ENCODE data around the gene STK32B. TPM values are rescaled to one million over a fixed set of nuclear protein-coding genes. Genes with fewer than 3 reads are reported as not detected.

Gene STK32B
- total RNA-seq, 2 experiments from 2014 or later = not detected

- Mint-ChIP-seq H3K4me1 (ENCODE audit: low read depth) (no peaks in the 10 kb centered on the region), H3K27me3 (peaks cover 7% of the 10 kb centered on the region), H3K27ac (no peak overlapping the region), H3K4me3 (no peak overlapping the region), H3K9me3 (no peaks in the 10 kb centered on the region), H3K36me3 (ENCODE audit: low read depth) (no peaks in the 10 kb centered on the region)
- ChIA-PET POLR2A (no interaction called here), CTCF (no interaction called here)
- ATAC-seq = no peak
- TF ChIP-seq, protein P1, sequence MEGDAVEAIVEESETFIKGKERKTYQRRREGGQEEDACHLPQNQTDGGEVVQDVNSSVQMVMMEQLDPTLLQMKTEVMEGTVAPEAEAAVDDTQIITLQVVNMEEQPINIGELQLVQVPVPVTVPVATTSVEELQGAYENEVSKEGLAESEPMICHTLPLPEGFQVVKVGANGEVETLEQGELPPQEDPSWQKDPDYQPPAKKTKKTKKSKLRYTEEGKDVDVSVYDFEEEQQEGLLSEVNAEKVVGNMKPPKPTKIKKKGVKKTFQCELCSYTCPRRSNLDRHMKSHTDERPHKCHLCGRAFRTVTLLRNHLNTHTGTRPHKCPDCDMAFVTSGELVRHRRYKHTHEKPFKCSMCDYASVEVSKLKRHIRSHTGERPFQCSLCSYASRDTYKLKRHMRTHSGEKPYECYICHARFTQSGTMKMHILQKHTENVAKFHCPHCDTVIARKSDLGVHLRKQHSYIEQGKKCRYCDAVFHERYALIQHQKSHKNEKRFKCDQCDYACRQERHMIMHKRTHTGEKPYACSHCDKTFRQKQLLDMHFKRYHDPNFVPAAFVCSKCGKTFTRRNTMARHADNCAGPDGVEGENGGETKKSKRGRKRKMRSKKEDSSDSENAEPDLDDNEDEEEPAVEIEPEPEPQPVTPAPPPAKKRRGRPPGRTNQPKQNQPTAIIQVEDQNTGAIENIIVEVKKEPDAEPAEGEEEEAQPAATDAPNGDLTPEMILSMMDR (IDR thresholded peaks at IDR 0.05) = no peak
- intact Hi-C loops (cut with micrococcal nuclease) = no loop called here
- no peak for DNase-seq
Measured at GRCh38 chr4:5110901-5111300, 59.6 kb downstream of the STK32B start.

GRCh38 chr4:5112333-5113095 is 61.2 kb downstream of the STK32B start:
- H3K27ac Mint-ChIP-seq = no peak overlapping the region
- H3K4me3 Mint-ChIP-seq = no peak overlapping the region
- TF ChIP-seq, protein P1 (IDR thresholded peaks at IDR 0.05) = no peak
- no peaks in the 10 kb centered on the region for H3K4me1 Mint-ChIP-seq (ENCODE audit: low read depth)
- DNase-seq (no peak), ATAC-seq (no peak)
- intact Hi-C loops (cut with micrococcal nuclease) = no loop called here
- H3K27me3 Mint-ChIP-seq = peaks cover 4% of the 10 kb centered on the region
- CTCF ChIA-PET = no interaction called here
- H3K36me3 Mint-ChIP-seq (ENCODE audit: low read depth) = no peaks in the 10 kb centered on the region
- POLR2A ChIA-PET = no interaction called here
- H3K9me3 Mint-ChIP-seq = no peaks in the 10 kb centered on the region

DNA sequence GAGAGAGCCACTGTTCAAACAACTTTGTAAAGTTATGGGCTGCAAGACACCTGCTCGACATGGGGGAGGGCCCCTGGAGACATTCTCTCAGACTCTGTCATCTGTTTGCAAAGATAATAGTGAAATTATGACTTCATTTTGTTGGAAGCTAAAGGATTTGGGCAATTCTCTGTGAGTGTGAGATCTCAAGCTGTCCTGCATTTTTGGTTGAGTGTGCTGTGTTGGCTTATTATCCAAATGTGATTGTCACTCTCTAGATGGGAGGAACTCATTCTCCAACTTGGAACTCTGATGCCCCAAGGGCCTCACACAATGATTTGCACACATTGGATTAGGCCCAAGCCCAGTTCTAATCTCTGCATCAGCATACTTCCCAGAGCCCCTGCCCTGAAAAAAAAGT is 63.7 kb downstream of the STK32B start:
- DNase-seq (no peak), ATAC-seq (no peak)
- H3K27ac Mint-ChIP-seq = no peak overlapping the region
- ChIA-PET POLR2A (no interaction called here), CTCF (no interaction called here)
- H3K36me3 Mint-ChIP-seq (ENCODE audit: low read depth) = no peaks in the 10 kb centered on the region
- no peak overlapping the region for H3K4me3 Mint-ChIP-seq
- no peaks in the 10 kb centered on the region for H3K4me1 Mint-ChIP-seq (ENCODE audit: low read depth)
- TF ChIP-seq, protein P1 (IDR thresholded peaks at IDR 0.05) = no peak
- H3K9me3 Mint-ChIP-seq = no peaks in the 10 kb centered on the region
- no peaks in the 10 kb centered on the region for H3K27me3 Mint-ChIP-seq
- intact Hi-C loops (cut with micrococcal nuclease) = no loop called here

DNA sequence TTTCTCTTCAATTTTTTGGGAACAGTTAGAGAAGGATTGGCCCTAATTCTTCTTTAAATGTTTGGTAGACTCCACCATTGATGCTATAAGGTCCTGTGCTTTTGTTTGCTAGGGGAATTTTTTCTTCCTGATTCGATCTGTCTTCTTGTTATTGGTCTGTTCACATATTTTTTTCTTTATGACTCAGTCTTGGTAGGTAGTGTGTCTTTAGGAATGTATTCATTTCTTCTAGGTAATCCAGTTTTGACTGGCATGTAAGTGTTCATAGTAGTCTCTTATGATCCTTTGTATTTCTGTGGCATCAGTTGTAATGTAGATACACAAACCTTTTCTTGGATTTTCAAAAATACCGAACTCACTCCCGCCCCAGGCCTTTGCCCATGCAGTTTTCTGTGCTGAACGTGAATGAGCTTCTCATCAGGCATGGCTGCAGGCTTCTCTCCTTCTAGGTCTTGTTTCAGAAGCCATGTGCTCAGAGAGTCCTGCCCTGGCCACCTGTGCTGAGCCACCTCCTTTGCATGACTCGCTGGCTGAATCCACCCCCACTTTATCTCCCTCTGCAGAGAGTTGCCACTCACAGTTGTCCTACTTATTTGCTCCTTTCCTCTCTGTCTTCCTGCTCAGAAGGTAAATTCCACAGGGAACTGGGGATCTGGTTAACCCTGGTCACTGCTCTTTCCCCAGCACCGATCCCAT is 67.0 kb downstream of the STK32B start:
- CTCF ChIA-PET = no interaction called here
- Mint-ChIP-seq H3K27ac (no peak overlapping the region), H3K4me1 (ENCODE audit: low read depth) (no peaks in the 10 kb centered on the region), H3K4me3 (no peak overlapping the region), H3K27me3 (no peaks in the 10 kb centered on the region), H3K9me3 (no peaks in the 10 kb centered on the region), H3K36me3 (ENCODE audit: low read depth) (no peaks in the 10 kb centered on the region)
- no peak for ATAC-seq
- no peak for DNase-seq
- TF ChIP-seq, protein P1 (IDR thresholded peaks at IDR 0.05) = no peak
- POLR2A ChIA-PET = no interaction called here
- intact Hi-C loops (cut with micrococcal nuclease) = no loop called here

All from activated CD8-positive, alpha-beta T cell treated with anti-CD3 and anti-CD28 coated beads for 36 hours (primary cell).